Lower leg skin (tissue), 3 donors: ENCODE results near the gene RSPO4.

Experiments used
- POLR2A ChIP-seq, 2 donors: fragments of 450-650 bp; IDR thresholded peaks; one replicate each; pipeline ENCODE4 v1.6.1; 2016 to 2017; ENCODE audit warnings: antibody characterized with exemption in 2 of 2, mild to moderate bottlenecking in 1 of 2, moderate library complexity in 1 of 2
- TF ChIP-seq, protein P1 (sequence below), 3 donors: fragments of 450-650 bp; IDR thresholded peaks; one replicate each; pipeline ENCODE4 v1.5.1; 2016; ENCODE audit warnings: antibody characterized with exemption in 3 of 3, mild to moderate bottlenecking in 3 of 3, moderate library complexity in 2 of 3

DNA sequence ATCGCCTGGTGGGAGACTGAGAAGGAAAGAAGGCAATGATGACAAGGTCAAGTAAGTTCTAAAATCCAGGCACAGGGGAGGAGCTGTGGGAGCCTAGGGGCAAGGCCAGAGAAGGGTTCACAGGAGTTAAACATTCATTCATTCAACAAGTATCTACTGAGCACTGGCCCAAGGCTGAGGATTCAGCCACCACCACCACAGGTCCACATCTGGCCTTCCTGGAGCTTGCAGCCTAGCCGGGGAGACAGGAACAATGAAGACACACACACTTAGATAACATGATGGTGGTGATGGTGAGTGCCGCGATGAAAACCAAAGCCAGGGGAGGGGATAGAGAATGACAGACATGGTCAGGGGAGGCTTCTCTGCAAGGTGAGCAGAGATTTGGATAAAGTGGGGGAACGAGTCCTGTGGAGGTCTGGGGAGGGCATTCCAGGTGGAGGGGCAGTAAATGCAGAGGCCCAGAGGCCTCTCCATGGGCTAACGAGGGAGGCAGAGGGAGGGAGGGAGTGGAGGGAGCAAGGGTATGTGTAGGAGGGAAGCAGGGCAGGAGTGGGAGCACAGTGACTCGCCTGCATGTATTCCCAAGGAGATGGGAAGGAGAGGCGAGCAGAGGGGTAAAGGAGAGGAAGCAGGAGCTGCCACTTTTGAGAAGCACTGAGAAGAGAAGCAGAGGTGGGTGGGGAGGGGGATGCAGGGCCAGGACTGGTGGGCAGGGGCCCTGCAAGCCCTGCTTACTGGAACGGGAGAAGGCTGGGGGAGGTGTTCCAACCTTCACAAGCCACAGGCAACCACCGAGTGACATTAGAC, 10.5 kb upstream of the RSPO4 start:
- TF ChIP-seq, protein P1, sequence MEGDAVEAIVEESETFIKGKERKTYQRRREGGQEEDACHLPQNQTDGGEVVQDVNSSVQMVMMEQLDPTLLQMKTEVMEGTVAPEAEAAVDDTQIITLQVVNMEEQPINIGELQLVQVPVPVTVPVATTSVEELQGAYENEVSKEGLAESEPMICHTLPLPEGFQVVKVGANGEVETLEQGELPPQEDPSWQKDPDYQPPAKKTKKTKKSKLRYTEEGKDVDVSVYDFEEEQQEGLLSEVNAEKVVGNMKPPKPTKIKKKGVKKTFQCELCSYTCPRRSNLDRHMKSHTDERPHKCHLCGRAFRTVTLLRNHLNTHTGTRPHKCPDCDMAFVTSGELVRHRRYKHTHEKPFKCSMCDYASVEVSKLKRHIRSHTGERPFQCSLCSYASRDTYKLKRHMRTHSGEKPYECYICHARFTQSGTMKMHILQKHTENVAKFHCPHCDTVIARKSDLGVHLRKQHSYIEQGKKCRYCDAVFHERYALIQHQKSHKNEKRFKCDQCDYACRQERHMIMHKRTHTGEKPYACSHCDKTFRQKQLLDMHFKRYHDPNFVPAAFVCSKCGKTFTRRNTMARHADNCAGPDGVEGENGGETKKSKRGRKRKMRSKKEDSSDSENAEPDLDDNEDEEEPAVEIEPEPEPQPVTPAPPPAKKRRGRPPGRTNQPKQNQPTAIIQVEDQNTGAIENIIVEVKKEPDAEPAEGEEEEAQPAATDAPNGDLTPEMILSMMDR (IDR thresholded peaks at IDR 0.05): no peak
- TF ChIP-seq POLR2A (IDR thresholded peaks at IDR 0.05): no peak
